Right lobe of liver (tissue), 4 donors: ENCODE data around the gene ZFP36.

ENCODE experiments used
- POLR2A ChIP-seq: fragments of 450-650 bp; IDR thresholded peaks from one replicate; pipeline ENCODE4 v1.6.1; 2017; ENCODE audit warnings: antibody characterized with exemption, mild to moderate bottlenecking
- TF ChIP-seq, protein P1 (sequence below), 4 donors: fragments of 200-600 bp in 3 of 4; fragments of 450-650 bp in 1 of 4; IDR thresholded peaks; one replicate each; pipeline versions ENCODE4 v1.5.1 to v1.8.0; 2016 to 2022; ENCODE audit warnings: antibody characterized with exemption in 4 of 4, mild to moderate bottlenecking in 2 of 4
- donor health status: DM: no; HTN: no; CAD: no.
- donor health status: DM: no; HTN: no; CAD: no.
- donor health status: DM: no; HTN: yes; CAD: no.

DNA sequence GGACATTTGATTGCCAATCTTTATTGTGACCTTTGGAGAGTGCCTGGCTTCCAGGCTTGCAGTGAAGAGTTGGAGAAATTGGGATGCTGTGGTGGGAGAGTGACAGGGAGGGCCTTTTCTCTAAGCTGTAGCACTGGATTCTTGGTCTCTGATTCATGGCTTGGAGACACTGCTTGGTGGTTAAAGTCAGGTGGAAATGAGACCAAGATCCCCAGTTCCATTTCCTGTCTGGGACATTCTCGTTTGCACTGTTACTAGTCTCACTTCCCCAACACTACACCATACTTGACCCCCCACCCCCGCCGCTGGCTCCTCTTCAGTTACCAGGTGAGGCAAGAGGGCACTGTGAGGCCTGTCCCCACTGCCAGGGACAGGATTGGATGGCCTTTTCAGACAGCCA, 41.6 kb downstream of the ZFP36 start:
- TF ChIP-seq, protein P1, sequence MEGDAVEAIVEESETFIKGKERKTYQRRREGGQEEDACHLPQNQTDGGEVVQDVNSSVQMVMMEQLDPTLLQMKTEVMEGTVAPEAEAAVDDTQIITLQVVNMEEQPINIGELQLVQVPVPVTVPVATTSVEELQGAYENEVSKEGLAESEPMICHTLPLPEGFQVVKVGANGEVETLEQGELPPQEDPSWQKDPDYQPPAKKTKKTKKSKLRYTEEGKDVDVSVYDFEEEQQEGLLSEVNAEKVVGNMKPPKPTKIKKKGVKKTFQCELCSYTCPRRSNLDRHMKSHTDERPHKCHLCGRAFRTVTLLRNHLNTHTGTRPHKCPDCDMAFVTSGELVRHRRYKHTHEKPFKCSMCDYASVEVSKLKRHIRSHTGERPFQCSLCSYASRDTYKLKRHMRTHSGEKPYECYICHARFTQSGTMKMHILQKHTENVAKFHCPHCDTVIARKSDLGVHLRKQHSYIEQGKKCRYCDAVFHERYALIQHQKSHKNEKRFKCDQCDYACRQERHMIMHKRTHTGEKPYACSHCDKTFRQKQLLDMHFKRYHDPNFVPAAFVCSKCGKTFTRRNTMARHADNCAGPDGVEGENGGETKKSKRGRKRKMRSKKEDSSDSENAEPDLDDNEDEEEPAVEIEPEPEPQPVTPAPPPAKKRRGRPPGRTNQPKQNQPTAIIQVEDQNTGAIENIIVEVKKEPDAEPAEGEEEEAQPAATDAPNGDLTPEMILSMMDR (IDR thresholded peaks at IDR 0.05), result no peak
- TF ChIP-seq POLR2A, result no peak
